Measurements from ENCODE around the gene ADM5. TPM values are rescaled to one million over a fixed set of nuclear protein-coding genes. Genes with fewer than 3 reads are reported as not detected.

ADM5 gene
- total RNA-seq, 1 experiment from 2014 or later, result 4.7 TPM

- Histone ChIP-seq H3K27me3 (ENCODE audit: control insufficient read depth, insufficient read depth, low read length) (no peaks in the 10 kb centered on the region), H3K27ac (ENCODE audit: low read length) (peak overlapping the region; percentile 90), H3K4me1 (ENCODE audit: control insufficient read depth, insufficient read depth, low read length) (peaks cover 2% of the 10 kb centered on the region; the same call in 1 of the 2 replicates), H3K4me3 (ENCODE audit: low read depth in 2 of 2, low read length in 2 of 2) (peak overlapping the region; percentile 71 to 95), H3K36me3 (ENCODE audit: control insufficient read depth, insufficient read depth, low read length) (peaks cover 10% of the 10 kb centered on the region; the same call in 1 of the 2 replicates), H3K9me3 (ENCODE audit: control insufficient read depth, insufficient read depth, low read depth, low read length) (no peaks in the 10 kb centered on the region)
- peak; percentile 77 for ATAC-seq
- TSS peak; percentile 88 for BruUV-seq (replicated peaks)
- intact Hi-C loops (cut with micrococcal nuclease; ENCODE audit: unreplicated experiment), result no loop called here
- TF ChIP-seq POLR2AphosphoS5 (IDR thresholded peaks at IDR 0.05; ENCODE audit: low read depth, low read length) (peak; percentile 81), TCF7L2 (IDR thresholded peaks at IDR 0.05; ENCODE audit: low read depth, low read length) (no peak), SIN3A (IDR thresholded peaks at IDR 0.05; ENCODE audit: borderline replicate concordance, insufficient read depth, low read depth, low read length) (0 out of 2 replicates have a peak, but pooled peaks have one; percentile 54), CTCF (IDR thresholded peaks at IDR 0.05) (no peak)
- TF ChIP-seq, protein P1, sequence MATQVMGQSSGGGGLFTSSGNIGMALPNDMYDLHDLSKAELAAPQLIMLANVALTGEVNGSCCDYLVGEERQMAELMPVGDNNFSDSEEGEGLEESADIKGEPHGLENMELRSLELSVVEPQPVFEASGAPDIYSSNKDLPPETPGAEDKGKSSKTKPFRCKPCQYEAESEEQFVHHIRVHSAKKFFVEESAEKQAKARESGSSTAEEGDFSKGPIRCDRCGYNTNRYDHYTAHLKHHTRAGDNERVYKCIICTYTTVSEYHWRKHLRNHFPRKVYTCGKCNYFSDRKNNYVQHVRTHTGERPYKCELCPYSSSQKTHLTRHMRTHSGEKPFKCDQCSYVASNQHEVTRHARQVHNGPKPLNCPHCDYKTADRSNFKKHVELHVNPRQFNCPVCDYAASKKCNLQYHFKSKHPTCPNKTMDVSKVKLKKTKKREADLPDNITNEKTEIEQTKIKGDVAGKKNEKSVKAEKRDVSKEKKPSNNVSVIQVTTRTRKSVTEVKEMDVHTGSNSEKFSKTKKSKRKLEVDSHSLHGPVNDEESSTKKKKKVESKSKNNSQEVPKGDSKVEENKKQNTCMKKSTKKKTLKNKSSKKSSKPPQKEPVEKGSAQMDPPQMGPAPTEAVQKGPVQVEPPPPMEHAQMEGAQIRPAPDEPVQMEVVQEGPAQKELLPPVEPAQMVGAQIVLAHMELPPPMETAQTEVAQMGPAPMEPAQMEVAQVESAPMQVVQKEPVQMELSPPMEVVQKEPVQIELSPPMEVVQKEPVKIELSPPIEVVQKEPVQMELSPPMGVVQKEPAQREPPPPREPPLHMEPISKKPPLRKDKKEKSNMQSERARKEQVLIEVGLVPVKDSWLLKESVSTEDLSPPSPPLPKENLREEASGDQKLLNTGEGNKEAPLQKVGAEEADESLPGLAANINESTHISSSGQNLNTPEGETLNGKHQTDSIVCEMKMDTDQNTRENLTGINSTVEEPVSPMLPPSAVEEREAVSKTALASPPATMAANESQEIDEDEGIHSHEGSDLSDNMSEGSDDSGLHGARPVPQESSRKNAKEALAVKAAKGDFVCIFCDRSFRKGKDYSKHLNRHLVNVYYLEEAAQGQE (IDR thresholded peaks at IDR 0.05; ENCODE audit: insufficient read depth in 1 of 2, low read depth in 2 of 2, low read length in 1 of 2), result no peak
- DNase-seq (ENCODE audit: low read depth, low spot score), result no peak
- CTCF ChIA-PET, result interaction anchor here (0.8 kb wide), 1 partner anchor 8 kb away, joined by 6 read pairs; no protein-coding TSS in a partner anchor
- POLR2A ChIA-PET, result interaction anchor here (0.6 to 0.8 kb wide), 3 partner anchors 12 to 189 kb away, joined by 3 to 5 read pairs (median 4); partner anchors contain the start of genes PRMT1 and RRAS
- in situ Hi-C loops (cut with HindIII; ENCODE audit: low pct_unique_long_range_greater_than_20kb, low sequenced_read_pairs), result no loop called here
These were observed 25.0 kb upstream of the ADM5 start for GRCh38 chr19:49664171-49665035.

- DNase-seq (ENCODE audit: low read depth, low spot score), result no peak
- CTCF ChIA-PET, result no interaction called here
- in situ Hi-C loops (cut with HindIII; ENCODE audit: low pct_unique_long_range_greater_than_20kb, low sequenced_read_pairs), result no loop called here
- Histone ChIP-seq H3K27me3 (ENCODE audit: control insufficient read depth, insufficient read depth, low read length) (no peaks in the 10 kb centered on the region), H3K4me1 (ENCODE audit: control insufficient read depth, insufficient read depth, low read length) (peaks cover 2% of the 10 kb centered on the region; the same call in 1 of the 2 replicates), H3K27ac (ENCODE audit: low read length) (peak overlapping the region; percentile 90), H3K4me3 (ENCODE audit: low read depth in 2 of 2, low read length in 2 of 2) (peak overlapping the region; percentile 71 to 95), H3K9me3 (ENCODE audit: control insufficient read depth, insufficient read depth, low read depth, low read length) (no peaks in the 10 kb centered on the region), H3K36me3 (ENCODE audit: control insufficient read depth, insufficient read depth, low read length) (peaks cover 10% of the 10 kb centered on the region; the same call in 1 of the 2 replicates)
- intact Hi-C loops (cut with micrococcal nuclease; ENCODE audit: unreplicated experiment), result no loop called here
- TF ChIP-seq TCF7L2 (IDR thresholded peaks at IDR 0.05; ENCODE audit: low read depth, low read length) (no peak), CTCF (IDR thresholded peaks at IDR 0.05) (no peak), POLR2AphosphoS5 (IDR thresholded peaks at IDR 0.05; ENCODE audit: low read depth, low read length) (no peak; the same call in 1 of the 2 replicates), SIN3A (IDR thresholded peaks at IDR 0.05; ENCODE audit: borderline replicate concordance, insufficient read depth, low read depth, low read length) (no peak)
- TF ChIP-seq, protein P1 (IDR thresholded peaks at IDR 0.05; ENCODE audit: insufficient read depth in 1 of 2, low read depth in 2 of 2, low read length in 1 of 2), result no peak
- POLR2A ChIA-PET, result interaction anchor here (0.8 kb wide), 1 partner anchor 12 kb away, joined by 5 read pairs; the partner anchor contains the start of gene PRMT1
- ATAC-seq, result no peak
- no TSS peak for BruUV-seq (replicated peaks)
These were observed 24.4 kb upstream of the ADM5 start for GRCh38 chr19:49665036-49665350.

Measured in Panc1 (cell line).